Measurements from ENCODE around the gene CCDC178. TPM values are rescaled to one million over a fixed set of nuclear protein-coding genes. Genes with fewer than 3 reads are reported as not detected.

CCDC178 gene
- total and polyA plus RNA-seq, 7 donors: 0.06 to 0.25 (median 0.18) TPM; not detected in 4

DNA sequence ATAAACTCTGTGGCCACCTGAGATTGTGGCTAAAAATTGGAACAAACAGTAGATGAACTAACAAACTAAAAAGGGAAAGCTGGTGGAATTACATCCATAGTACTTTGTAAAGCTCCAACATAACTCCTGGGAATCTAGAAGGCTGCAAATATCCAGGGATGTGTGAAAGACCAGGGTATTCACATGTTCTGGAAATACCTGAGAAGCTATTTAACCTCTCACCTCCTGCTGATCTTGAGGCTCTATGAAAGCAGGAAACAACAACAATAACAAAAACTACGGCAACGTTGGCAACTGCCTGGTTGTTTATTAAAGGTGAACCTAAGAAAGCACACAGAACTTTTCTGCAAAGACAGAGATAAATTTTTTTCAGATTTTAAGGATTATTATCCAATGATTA lies 171.3 kb downstream of the CCDC178 start:
- Histone ChIP-seq H3K4me3 (no peak overlapping the region), H3K36me3 (ENCODE audit: insufficient read depth in 1 of 2, low read depth in 1 of 2) (no peaks in the 10 kb centered on the region), H3K27ac (no peak overlapping the region), H3K9me3 (no peaks in the 10 kb centered on the region), H3K4me1 (no peaks in the 10 kb centered on the region), H3K27me3 (ENCODE audit: insufficient read depth in 3 of 3, low read length in 2 of 3) (no peaks in the 10 kb centered on the region)
- TF ChIP-seq, protein P1, sequence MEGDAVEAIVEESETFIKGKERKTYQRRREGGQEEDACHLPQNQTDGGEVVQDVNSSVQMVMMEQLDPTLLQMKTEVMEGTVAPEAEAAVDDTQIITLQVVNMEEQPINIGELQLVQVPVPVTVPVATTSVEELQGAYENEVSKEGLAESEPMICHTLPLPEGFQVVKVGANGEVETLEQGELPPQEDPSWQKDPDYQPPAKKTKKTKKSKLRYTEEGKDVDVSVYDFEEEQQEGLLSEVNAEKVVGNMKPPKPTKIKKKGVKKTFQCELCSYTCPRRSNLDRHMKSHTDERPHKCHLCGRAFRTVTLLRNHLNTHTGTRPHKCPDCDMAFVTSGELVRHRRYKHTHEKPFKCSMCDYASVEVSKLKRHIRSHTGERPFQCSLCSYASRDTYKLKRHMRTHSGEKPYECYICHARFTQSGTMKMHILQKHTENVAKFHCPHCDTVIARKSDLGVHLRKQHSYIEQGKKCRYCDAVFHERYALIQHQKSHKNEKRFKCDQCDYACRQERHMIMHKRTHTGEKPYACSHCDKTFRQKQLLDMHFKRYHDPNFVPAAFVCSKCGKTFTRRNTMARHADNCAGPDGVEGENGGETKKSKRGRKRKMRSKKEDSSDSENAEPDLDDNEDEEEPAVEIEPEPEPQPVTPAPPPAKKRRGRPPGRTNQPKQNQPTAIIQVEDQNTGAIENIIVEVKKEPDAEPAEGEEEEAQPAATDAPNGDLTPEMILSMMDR (IDR thresholded peaks at IDR 0.05): no peak
- ATAC-seq (no peak), DNase-seq (no peak)
- intact Hi-C loops (cut with DNase I): no loop called here
- 7 to 17% (median 15%) methylated on average over 2 of the region's 2 CpGs for WGBS, 3 donors

DNA sequence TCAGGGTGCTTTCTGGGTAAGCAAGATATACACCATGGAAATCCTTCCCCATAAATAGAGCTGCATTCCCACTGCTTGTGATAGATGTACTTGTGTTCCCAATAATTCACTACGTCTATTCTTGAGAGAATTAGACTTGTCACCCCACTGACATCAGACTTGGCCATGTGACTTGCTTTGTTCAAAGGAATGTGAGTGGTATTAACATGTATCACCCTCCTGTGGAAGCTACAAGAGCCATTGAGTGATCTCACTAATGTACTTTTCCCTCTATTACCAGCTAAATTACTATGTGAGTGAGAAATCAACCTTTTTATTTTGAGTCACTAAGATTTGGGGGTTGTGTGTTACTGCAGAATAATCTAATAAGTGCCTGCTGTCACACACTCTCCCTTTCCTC lies 176.0 kb downstream of the CCDC178 start:
- TF ChIP-seq, protein P1 (IDR thresholded peaks at IDR 0.05): no peak
- no peaks in the 10 kb centered on the region for H3K27me3 ChIP-seq (ENCODE audit: insufficient read depth in 3 of 3, low read length in 2 of 3)
- intact Hi-C loops (cut with DNase I): no loop called here
- no peak overlapping the region for H3K27ac ChIP-seq
- no peaks in the 10 kb centered on the region for H3K9me3 ChIP-seq
- H3K36me3 ChIP-seq (ENCODE audit: insufficient read depth in 1 of 2, low read depth in 1 of 2): no peaks in the 10 kb centered on the region
- no peaks in the 10 kb centered on the region for H3K4me1 ChIP-seq
- DNase-seq (no peak), ATAC-seq (no peak)
- 13 to 24% (median 22%) methylated on average over 1 of the region's 1 CpG for WGBS, 3 donors
- no peak overlapping the region for H3K4me3 ChIP-seq

DNA sequence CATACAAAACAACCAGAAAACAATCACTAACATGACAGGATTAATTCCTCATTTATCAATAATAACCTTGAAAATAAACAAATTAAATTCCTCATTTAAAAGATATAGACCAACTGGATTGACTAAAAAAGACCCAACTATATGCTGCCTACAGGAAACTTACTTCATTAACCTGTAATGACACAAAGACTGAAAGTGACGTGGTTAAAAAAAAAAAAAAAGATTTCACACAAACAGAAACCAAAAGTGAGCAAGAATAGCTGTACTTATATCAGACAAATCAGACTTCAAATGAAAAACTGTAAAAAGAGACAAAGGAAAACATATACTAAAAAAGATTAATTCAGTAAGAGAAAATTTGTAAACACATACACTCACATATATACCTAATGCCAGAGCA lies 201.2 kb downstream of the CCDC178 start:
- Histone ChIP-seq H3K27ac (no peak overlapping the region), H3K4me3 (no peak overlapping the region), H3K4me1 (no peaks in the 10 kb centered on the region), H3K36me3 (ENCODE audit: insufficient read depth in 1 of 2, low read depth in 1 of 2) (no peaks in the 10 kb centered on the region), H3K27me3 (ENCODE audit: insufficient read depth in 3 of 3, low read length in 2 of 3) (no peaks in the 10 kb centered on the region), H3K9me3 (peaks cover 9% of the 10 kb centered on the region)
- no peak for ATAC-seq
- DNase-seq: no peak
- intact Hi-C loops (cut with DNase I): no loop called here
- TF ChIP-seq, protein P1 (IDR thresholded peaks at IDR 0.05): no peak
- 75 to 79% (median 77%) methylated on average over 1 of the region's 1 CpG for WGBS, 3 donors

DNA sequence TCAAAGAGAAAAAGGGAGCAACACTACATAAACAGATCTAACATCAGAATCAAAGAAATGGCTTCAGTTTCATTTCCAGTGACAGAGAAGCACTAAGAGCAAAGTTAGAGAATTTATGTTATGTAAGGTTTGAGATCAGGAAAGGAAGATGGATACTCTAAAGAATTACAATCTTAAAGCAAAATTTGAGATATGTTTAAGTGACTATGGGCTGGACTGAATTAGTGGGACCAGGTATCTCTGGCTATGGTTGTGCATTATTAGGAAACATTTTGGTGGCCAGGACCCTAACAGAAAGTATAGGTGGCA lies 208.2 kb downstream of the CCDC178 start:
- Histone ChIP-seq H3K9me3 (no peaks in the 10 kb centered on the region), H3K27me3 (ENCODE audit: insufficient read depth in 3 of 3, low read length in 2 of 3) (no peaks in the 10 kb centered on the region), H3K36me3 (ENCODE audit: insufficient read depth in 1 of 2, low read depth in 1 of 2) (no peaks in the 10 kb centered on the region), H3K4me3 (no peak overlapping the region), H3K4me1 (no peaks in the 10 kb centered on the region), H3K27ac (no peak overlapping the region)
- ATAC-seq (no peak), DNase-seq (no peak)
- TF ChIP-seq, protein P1 (IDR thresholded peaks at IDR 0.05): no peak
- intact Hi-C loops (cut with DNase I): loop anchor here in 1 of 2 donors (5.0 kb wide), 1 partner anchor 530 kb away; no protein-coding TSS in a partner anchor
